ENCODE measurements around the gene PCDHA12.
"Not testable (repeated sequence)": the region's sequence is repeated elsewhere in the genome, so short reads cannot be mapped to it uniquely, and the experiment has no call there.

PCDHA12 gene

DNA sequence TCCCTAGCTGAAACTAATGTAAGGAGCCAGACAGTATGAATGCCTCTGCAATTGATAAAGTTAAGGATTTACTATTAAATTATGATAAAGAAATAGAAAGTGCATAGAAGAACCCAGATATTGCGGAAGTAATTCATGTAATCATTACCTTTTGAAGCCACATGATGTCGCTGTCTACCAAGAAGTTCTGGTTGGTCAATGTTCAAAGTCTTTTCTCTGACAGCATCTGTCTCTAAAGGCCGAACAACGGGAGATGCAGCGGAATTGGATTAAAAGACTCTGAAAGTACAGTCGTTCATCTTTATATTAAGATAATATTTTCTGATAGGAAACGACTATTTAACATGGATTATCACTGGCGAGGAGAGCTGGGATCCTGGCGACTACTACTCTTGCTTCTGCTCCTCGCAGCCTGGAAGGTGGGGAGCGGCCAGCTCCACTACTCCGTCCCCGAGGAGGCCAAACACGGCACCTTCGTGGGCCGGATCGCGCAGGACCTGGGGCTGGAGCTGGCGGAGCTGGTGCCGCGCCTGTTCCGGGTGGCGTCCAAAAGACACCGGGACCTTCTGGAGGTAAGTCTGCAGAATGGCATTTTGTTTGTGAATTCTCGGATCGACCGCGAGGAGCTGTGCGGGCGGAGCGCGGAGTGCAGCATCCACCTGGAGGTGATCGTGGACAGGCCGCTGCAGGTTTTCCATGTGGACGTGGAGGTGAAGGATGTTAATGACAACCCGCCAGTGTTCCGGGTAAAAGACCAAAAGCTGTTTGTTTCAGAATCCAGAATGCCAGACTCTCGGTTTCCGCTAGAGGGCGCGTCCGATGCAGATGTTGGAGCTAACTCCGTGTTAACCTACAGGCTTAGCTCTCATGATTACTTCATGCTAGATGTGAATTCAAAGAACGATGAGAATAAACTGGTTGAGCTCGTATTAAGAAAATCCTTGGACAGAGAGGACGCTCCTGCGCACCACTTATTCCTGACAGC is 33.8 kb upstream of the PCDHA12 start, which contains the start of gene PCDHA8:
TSS of gene PCDHA8 (plus strand) at position 210 of the 985 bp plus-strand sequence. CDS start at position 345, 135 bp downstream.
- Histone ChIP-seq H3K9me2 (ENCODE audit: low read depth, low read length) (no peaks in the 10 kb centered on the region), H2AFZ (ENCODE audit: low read length) (no peak within 1 kb of the TSS), H3K36me3 (ENCODE audit: insufficient read depth, low read length) (no peaks in the 10 kb centered on the region), H3K4me2 (ENCODE audit: low read length) (no peak within 1 kb of the TSS), H3K4me3 (ENCODE audit: low read depth, low read length, poor library complexity, severe bottlenecking) (no peak within 1 kb of the TSS), H4K20me1 (ENCODE audit: insufficient read depth, low read length) (no peaks in the 10 kb centered on the region), H3K27me3 (ENCODE audit: insufficient read depth, low read length) (no peaks in the 10 kb centered on the region), H3K27ac (ENCODE audit: low read depth, low read length, poor library complexity, severe bottlenecking) (no peak within 1 kb of the TSS), H3K79me2 (ENCODE audit: insufficient read depth, low read length) (no peaks in the 10 kb centered on the region), H3K4me1 (ENCODE audit: insufficient read depth, low read length, severe bottlenecking) (no peaks in the 10 kb centered on the region), H3F3A (ENCODE audit: insufficient read depth, low read length) (no peaks in the 10 kb centered on the region), H3K9ac (ENCODE audit: low read length) (no peak within 1 kb of the TSS), H3K9me3 (ENCODE audit: low read length) (no peaks in the 10 kb centered on the region)
- TF ChIP-seq CTCF (IDR thresholded peaks at IDR 0.05; ENCODE audit: low read length) = peak; percentile 63
- TF ChIP-seq EZH2 (IDR thresholded peaks at IDR 0.05; ENCODE audit: borderline replicate concordance, low read length) = no peak

DNA sequence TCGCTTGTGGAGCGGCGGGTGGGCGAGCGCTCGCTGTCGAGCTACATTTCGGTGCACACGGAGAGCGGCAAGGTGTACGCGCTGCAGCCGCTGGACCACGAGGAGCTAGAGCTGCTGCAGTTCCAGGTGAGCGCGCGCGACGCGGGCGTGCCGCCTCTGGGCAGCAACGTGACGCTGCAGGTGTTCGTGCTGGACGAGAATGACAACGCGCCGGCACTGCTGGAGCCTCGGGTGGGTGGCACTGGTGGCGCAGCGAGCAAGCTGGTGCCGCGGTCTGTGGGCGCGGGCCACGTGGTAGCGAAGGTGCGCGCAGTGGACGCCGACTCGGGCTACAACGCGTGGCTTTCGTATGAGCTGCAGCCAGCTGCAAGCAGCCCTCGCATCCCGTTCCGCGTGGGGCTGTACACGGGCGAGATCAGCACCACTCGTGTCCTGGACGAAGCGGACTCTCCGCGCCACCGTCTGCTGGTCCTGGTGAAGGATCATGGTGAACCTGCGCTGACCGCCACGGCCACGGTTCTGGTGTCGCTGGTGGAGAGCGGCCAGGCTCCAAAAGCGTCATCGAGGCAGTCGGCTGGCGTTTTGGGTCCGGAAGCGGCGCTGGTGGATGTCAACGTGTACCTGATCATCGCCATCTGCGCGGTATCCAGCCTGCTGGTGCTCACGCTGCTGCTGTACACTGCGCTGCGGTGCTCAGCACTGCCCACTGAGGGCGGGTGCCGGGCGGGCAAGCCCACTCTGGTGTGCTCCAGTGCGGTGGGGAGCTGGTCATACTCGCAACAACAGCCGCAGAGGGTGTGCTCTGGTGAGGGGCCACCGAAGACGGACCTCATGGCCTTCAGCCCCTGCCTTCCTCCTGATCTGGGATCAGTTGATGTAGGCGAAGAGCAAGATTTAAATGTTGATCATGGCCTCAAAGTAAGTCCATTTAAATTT is 32.0 kb upstream of the PCDHA12 start:
- no peaks in the 10 kb centered on the region for H4K20me1 ChIP-seq (ENCODE audit: insufficient read depth, low read length)
- no peak overlapping the region for H2AFZ ChIP-seq (ENCODE audit: low read length)
- no peak overlapping the region for H3K4me2 ChIP-seq (ENCODE audit: low read length)
- no peaks in the 10 kb centered on the region for H3K36me3 ChIP-seq (ENCODE audit: insufficient read depth, low read length)
- TF ChIP-seq CTCF (IDR thresholded peaks at IDR 0.05; ENCODE audit: low read length) (no peak), EZH2 (IDR thresholded peaks at IDR 0.05; ENCODE audit: borderline replicate concordance, low read length) (no peak)
- no peaks in the 10 kb centered on the region for H3K9me2 ChIP-seq (ENCODE audit: low read depth, low read length)
- H3K9ac ChIP-seq (ENCODE audit: low read length) = no peak overlapping the region
- H3K27ac ChIP-seq (ENCODE audit: low read depth, low read length, poor library complexity, severe bottlenecking) = no peak overlapping the region
- H3F3A ChIP-seq (ENCODE audit: insufficient read depth, low read length) = no peaks in the 10 kb centered on the region
- no peaks in the 10 kb centered on the region for H3K27me3 ChIP-seq (ENCODE audit: insufficient read depth, low read length)
- H3K4me1 ChIP-seq (ENCODE audit: insufficient read depth, low read length, severe bottlenecking) = no peaks in the 10 kb centered on the region
- no peak overlapping the region for H3K4me3 ChIP-seq (ENCODE audit: low read depth, low read length, poor library complexity, severe bottlenecking)
- no peaks in the 10 kb centered on the region for H3K79me2 ChIP-seq (ENCODE audit: insufficient read depth, low read length)
- H3K9me3 ChIP-seq (ENCODE audit: low read length) = no peaks in the 10 kb centered on the region

DNA sequence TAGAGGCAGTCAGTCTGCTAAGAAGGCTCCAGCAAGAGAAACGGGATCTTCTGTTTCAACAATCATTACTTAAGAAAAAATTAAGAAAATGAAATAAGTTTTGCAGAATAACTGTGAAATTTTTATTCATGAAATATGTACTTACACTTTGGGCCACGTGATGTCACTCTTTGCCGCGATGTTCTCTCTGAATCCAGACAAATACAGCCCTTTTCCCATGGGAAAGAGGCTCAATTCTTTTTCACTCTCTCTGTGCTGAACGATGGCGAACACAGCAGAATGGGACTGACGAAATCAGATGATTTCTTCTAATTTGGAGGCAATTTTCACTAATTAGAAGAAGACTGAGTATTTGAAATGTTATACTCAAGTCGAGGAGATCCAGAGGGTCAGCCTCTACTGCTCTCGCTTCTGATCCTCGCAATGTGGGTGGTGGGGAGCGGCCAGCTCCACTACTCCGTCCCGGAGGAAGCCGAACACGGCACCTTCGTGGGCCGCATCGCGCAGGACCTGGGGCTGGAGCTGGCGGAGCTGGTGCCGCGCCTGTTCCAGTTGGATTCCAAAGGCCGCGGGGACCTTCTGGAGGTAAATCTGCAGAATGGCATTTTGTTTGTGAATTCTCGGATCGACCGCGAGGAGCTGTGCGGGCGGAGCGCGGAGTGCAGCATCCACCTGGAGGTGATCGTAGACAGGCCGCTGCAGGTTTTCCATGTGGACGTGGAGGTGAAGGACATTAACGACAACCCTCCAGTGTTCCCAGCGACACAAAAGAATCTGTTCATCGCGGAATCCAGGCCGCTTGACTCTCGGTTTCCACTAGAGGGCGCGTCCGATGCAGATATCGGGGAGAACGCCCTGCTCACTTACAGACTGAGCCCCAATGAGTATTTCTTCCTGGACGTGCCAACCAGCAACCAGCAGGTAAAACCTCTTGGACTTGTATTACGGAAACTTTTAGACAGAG is 26.7 kb upstream of the PCDHA12 start, which contains the start of gene PCDHA9:
TSS of gene PCDHA9 (plus strand) at position 244 of the 964 bp plus-strand sequence. CDS start at position 358, 114 bp downstream.
- not testable (repeated sequence) for H3K9ac ChIP-seq (ENCODE audit: low read length); H3K27ac ChIP-seq (ENCODE audit: low read depth, low read length, poor library complexity, severe bottlenecking); H3F3A ChIP-seq (ENCODE audit: insufficient read depth, low read length); H2AFZ ChIP-seq (ENCODE audit: low read length); H3K79me2 ChIP-seq (ENCODE audit: insufficient read depth, low read length); H3K27me3 ChIP-seq (ENCODE audit: insufficient read depth, low read length); H3K9me3 ChIP-seq (ENCODE audit: low read length); H3K9me2 ChIP-seq (ENCODE audit: low read depth, low read length); H3K4me2 ChIP-seq (ENCODE audit: low read length); H3K36me3 ChIP-seq (ENCODE audit: insufficient read depth, low read length); H3K4me1 ChIP-seq (ENCODE audit: insufficient read depth, low read length, severe bottlenecking); H3K4me3 ChIP-seq (ENCODE audit: low read depth, low read length, poor library complexity, severe bottlenecking); H4K20me1 ChIP-seq (ENCODE audit: insufficient read depth, low read length)

DNA sequence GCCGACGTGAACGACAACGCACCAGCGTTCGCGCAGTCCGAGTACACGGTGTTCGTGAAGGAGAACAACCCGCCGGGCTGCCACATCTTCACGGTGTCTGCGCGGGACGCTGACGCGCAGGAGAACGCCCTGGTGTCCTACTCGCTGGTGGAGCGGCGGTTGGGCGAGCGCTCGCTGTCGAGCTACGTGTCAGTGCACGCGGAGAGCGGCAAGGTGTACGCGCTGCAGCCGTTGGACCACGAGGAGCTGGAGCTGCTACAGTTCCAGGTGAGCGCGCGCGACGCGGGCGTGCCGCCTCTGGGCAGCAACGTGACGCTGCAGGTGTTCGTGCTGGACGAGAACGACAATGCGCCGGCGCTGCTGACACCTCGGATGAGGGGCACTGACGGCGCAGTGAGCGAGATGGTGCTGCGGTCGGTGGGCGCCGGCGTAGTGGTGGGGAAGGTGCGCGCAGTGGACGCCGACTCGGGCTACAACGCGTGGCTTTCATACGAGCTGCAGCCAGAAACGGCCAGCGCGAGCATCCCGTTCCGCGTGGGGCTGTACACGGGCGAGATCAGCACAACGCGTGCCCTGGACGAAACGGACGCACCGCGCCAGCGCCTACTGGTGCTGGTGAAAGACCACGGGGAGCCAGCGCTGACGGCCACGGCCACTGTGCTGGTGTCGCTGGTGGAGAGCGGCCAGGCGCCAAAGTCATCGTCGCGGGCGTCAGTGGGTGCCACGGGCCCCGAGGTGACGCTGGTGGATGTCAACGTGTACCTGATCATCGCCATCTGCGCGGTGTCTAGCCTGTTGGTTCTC is 25.1 kb upstream of the PCDHA12 start:
- not testable (repeated sequence) for H3K9me2 ChIP-seq (ENCODE audit: low read depth, low read length); H3F3A ChIP-seq (ENCODE audit: insufficient read depth, low read length); H2AFZ ChIP-seq (ENCODE audit: low read length); H3K4me1 ChIP-seq (ENCODE audit: insufficient read depth, low read length, severe bottlenecking); H3K36me3 ChIP-seq (ENCODE audit: insufficient read depth, low read length); H3K27me3 ChIP-seq (ENCODE audit: insufficient read depth, low read length); H3K9ac ChIP-seq (ENCODE audit: low read length); H4K20me1 ChIP-seq (ENCODE audit: insufficient read depth, low read length); H3K4me2 ChIP-seq (ENCODE audit: low read length); H3K27ac ChIP-seq (ENCODE audit: low read depth, low read length, poor library complexity, severe bottlenecking); H3K79me2 ChIP-seq (ENCODE audit: insufficient read depth, low read length); H3K9me3 ChIP-seq (ENCODE audit: low read length); H3K4me3 ChIP-seq (ENCODE audit: low read depth, low read length, poor library complexity, severe bottlenecking)
